ENCODE data around the gene NEFH.

DNA sequence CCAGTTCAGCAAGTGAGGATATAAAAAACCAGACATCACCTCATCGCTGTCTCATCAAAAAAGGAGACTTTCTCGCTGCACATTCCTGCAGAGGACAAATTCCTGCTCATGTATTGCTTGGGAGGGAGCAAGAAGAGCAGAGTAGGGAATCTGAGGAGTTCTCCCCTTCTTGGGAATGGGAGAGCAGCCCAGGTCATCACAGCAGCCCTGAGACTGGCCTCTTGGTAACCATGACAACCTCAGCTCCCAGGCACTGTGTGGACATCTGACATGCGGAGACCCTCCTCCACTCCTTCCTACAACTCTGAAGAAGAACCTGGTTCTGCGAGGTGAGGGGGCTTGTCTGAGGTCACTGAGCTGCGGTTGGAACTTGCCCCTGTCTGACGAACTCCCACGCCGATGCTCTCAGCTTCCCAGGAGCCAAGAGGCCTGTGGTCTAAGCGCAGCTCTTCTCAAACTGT lies 23.8 kb upstream of the NEFH start:
- no peak for TF ChIP-seq RFX5 (IDR thresholded peaks at IDR 0.05; ENCODE audit: low read length)
- TF ChIP-seq TAF1 (IDR thresholded peaks at IDR 0.05; ENCODE audit: borderline replicate concordance, low read depth, low read length), result no peak
- no peak for TF ChIP-seq TCF12 (IDR thresholded peaks at IDR 0.05)
- no peak for TF ChIP-seq POLR2AphosphoS5 (IDR thresholded peaks at IDR 0.05; ENCODE audit: low read depth, low read length)
- TF ChIP-seq, protein P1, sequence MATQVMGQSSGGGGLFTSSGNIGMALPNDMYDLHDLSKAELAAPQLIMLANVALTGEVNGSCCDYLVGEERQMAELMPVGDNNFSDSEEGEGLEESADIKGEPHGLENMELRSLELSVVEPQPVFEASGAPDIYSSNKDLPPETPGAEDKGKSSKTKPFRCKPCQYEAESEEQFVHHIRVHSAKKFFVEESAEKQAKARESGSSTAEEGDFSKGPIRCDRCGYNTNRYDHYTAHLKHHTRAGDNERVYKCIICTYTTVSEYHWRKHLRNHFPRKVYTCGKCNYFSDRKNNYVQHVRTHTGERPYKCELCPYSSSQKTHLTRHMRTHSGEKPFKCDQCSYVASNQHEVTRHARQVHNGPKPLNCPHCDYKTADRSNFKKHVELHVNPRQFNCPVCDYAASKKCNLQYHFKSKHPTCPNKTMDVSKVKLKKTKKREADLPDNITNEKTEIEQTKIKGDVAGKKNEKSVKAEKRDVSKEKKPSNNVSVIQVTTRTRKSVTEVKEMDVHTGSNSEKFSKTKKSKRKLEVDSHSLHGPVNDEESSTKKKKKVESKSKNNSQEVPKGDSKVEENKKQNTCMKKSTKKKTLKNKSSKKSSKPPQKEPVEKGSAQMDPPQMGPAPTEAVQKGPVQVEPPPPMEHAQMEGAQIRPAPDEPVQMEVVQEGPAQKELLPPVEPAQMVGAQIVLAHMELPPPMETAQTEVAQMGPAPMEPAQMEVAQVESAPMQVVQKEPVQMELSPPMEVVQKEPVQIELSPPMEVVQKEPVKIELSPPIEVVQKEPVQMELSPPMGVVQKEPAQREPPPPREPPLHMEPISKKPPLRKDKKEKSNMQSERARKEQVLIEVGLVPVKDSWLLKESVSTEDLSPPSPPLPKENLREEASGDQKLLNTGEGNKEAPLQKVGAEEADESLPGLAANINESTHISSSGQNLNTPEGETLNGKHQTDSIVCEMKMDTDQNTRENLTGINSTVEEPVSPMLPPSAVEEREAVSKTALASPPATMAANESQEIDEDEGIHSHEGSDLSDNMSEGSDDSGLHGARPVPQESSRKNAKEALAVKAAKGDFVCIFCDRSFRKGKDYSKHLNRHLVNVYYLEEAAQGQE (IDR thresholded peaks at IDR 0.05; ENCODE audit: low read depth, low read length), result no peak
- no peak for TF ChIP-seq JUND (IDR thresholded peaks at IDR 0.05)
- TF ChIP-seq FOXJ3 (CRISPR knock-in tag; IDR thresholded peaks at IDR 0.05), result no peak
- TF ChIP-seq, protein P2, sequence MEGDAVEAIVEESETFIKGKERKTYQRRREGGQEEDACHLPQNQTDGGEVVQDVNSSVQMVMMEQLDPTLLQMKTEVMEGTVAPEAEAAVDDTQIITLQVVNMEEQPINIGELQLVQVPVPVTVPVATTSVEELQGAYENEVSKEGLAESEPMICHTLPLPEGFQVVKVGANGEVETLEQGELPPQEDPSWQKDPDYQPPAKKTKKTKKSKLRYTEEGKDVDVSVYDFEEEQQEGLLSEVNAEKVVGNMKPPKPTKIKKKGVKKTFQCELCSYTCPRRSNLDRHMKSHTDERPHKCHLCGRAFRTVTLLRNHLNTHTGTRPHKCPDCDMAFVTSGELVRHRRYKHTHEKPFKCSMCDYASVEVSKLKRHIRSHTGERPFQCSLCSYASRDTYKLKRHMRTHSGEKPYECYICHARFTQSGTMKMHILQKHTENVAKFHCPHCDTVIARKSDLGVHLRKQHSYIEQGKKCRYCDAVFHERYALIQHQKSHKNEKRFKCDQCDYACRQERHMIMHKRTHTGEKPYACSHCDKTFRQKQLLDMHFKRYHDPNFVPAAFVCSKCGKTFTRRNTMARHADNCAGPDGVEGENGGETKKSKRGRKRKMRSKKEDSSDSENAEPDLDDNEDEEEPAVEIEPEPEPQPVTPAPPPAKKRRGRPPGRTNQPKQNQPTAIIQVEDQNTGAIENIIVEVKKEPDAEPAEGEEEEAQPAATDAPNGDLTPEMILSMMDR (IDR thresholded peaks at IDR 0.05), result no peak
- TF ChIP-seq MEF2A (IDR thresholded peaks at IDR 0.05; ENCODE audit: borderline replicate concordance, low read depth), result no peak
- TF ChIP-seq, protein P3, sequence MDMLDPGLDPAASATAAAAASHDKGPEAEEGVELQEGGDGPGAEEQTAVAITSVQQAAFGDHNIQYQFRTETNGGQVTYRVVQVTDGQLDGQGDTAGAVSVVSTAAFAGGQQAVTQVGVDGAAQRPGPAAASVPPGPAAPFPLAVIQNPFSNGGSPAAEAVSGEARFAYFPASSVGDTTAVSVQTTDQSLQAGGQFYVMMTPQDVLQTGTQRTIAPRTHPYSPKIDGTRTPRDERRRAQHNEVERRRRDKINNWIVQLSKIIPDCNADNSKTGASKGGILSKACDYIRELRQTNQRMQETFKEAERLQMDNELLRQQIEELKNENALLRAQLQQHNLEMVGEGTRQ (IDR thresholded peaks at IDR 0.05; ENCODE audit: borderline replicate concordance, low read depth, low read length), result no peak
